NCI-H2227 (cell line): ENCODE data around the gene FAM180A.

Experiments used
- DNase-seq: peaks from one replicate; lab custom pipeline; 2025; ENCODE audit not compliant: unreplicated experiment; lab: John Stamatoyannopoulos, UW

Gene FAM180A

GRCh38 chr7:135685306-135686084 lies 63.1 kb downstream of the FAM180A start:
- DNase-seq, result no peak

GRCh38 chr7:135684699-135685098 lies 63.9 kb downstream of the FAM180A start:
- DNase-seq, result no peak

GRCh38 chr7:135684136-135684535 lies 64.5 kb downstream of the FAM180A start:
- DNase-seq, result no peak

GRCh38 chr7:135683609-135684008 lies 65.0 kb downstream of the FAM180A start:
- DNase-seq, result no peak

- no peak for DNase-seq
Measured at GRCh38 chr7:135682191-135682590, 66.4 kb downstream of the FAM180A start.

- no peak for DNase-seq
Measured at GRCh38 chr7:135681762-135682161, 66.9 kb downstream of the FAM180A start.
